Measurements from ENCODE around the gene DNAJB6.

DNA sequence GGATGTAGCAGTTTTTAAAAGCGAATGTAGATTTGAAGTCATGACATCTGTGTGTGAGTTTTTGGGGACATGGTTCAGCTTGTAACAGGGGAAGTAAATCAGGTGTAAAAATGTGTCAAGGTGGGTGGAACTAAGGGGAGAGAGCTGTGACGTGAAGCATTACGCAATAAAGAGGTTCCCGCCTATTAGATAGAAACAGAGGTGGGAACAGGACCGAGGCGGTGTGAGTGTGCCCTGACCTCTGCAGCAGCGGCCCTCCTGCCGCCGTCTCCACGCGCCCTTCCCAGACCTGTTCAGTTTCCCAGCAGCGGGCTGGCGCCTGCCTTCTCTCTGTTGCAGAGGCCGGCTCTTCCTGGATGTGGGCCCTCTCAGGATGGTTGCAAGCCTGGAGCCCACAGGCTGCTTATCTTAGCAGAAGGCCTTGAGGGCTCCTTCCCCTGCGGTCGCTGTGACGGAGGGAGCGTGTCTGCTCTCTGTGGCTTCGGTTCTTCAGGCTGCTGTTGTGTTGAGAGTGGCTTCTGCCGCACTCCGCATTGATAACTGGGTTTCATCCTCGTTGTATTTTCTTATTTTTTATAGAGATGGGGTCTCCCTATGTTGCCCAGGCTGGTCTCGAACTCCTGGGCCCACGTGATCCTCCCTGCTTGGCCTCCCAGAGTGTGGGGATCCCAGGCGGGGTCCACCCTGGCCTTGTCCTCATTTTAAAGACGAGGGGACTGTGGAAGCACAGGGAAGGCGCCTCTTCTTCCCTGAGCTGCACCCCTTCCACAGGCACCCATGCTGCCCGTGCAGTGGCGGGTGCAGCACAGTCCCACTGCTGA, 65.0 kb downstream of the DNAJB6 start:
- TF ChIP-seq, protein P1, sequence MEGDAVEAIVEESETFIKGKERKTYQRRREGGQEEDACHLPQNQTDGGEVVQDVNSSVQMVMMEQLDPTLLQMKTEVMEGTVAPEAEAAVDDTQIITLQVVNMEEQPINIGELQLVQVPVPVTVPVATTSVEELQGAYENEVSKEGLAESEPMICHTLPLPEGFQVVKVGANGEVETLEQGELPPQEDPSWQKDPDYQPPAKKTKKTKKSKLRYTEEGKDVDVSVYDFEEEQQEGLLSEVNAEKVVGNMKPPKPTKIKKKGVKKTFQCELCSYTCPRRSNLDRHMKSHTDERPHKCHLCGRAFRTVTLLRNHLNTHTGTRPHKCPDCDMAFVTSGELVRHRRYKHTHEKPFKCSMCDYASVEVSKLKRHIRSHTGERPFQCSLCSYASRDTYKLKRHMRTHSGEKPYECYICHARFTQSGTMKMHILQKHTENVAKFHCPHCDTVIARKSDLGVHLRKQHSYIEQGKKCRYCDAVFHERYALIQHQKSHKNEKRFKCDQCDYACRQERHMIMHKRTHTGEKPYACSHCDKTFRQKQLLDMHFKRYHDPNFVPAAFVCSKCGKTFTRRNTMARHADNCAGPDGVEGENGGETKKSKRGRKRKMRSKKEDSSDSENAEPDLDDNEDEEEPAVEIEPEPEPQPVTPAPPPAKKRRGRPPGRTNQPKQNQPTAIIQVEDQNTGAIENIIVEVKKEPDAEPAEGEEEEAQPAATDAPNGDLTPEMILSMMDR (IDR thresholded peaks at IDR 0.05): no peak
- TF ChIP-seq POLR2A (IDR thresholded peaks at IDR 0.05): no peak

Measured in lower leg skin (tissue), 3 donors.